ENCODE measurements around the gene AP2A2.

AP2A2 gene

DNA sequence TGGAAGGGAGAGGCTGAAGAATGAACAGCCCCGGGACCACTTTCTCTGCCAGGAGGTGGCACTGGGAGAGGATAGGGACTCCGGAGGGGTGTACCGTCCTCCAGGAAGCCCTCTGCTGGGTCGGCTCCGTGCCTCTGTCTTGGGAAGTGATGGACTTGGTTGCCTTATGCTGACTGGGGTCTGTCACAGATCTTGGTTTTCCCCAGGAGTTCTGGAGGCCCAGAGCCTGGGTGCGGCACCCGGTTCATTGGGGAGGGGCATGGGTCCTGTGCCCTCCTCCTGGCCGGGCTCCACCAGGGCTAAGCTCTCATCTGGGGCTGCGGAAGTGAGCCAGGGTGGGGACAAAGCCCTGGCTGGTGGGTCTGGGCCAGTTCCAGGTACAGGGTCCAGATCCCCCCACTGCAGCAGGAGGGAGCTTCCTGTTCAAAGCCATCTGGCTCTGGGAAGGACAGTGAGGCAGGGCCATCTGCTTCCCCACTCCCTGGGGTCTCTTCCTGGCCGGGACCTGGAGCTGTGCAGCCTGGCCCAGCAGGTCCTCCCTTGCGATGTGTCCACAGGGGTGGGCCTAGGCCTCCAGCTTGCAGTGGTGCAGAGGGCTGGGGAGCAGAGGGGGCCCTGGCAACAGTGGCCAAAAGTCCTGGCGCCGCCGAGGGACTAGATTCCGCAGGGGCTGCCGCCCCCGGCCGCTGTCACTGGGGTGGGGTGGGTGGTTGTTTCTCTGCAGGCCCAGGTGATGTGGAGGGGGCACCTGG, 1.1 kb upstream of the AP2A2 start:
- no peak for DNase-seq (ENCODE audit: low read depth)

GRCh38 chr11:925158-925495, 543 bp upstream of the AP2A2 start:
- DNase-seq (ENCODE audit: low read depth), result no peak

GRCh38 chr11:926341-926916, 759 bp downstream of the AP2A2 start:
- DNase-seq (ENCODE audit: low read depth), result no peak

GRCh38 chr11:927871-928270, 2.2 kb downstream of the AP2A2 start:
- DNase-seq (ENCODE audit: low read depth), result no peak

DNA sequence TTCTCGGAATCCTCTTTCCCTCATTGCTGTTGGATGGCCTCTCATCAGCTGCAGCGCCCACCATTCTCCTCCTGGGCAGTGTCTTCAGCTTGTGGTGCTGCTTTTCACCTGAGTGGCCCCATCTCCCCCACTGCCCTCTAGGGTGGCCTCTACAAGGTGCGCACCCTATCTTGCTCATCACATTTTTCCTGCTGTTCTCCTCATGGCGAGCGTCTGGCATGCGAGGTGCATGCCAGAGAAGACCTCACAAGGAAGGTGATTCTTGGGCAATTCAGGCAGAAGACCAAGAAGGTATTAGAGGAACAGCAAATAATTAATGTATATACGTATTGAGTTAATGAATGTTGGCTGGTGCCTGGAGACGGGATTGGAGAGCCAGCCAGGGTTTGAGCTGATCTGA, 3.1 kb downstream of the AP2A2 start:
- no peak for DNase-seq (ENCODE audit: low read depth)

- DNase-seq (ENCODE audit: low read depth), result no peak
Observed at GRCh38 chr11:929405-929804, 3.7 kb downstream of the AP2A2 start.

GRCh38 chr11:931385-931784, 5.7 kb downstream of the AP2A2 start:
- no peak for DNase-seq (ENCODE audit: low read depth)

- no peak for DNase-seq (ENCODE audit: low read depth)
Observed at GRCh38 chr11:932435-932834, 6.8 kb downstream of the AP2A2 start.

DNA sequence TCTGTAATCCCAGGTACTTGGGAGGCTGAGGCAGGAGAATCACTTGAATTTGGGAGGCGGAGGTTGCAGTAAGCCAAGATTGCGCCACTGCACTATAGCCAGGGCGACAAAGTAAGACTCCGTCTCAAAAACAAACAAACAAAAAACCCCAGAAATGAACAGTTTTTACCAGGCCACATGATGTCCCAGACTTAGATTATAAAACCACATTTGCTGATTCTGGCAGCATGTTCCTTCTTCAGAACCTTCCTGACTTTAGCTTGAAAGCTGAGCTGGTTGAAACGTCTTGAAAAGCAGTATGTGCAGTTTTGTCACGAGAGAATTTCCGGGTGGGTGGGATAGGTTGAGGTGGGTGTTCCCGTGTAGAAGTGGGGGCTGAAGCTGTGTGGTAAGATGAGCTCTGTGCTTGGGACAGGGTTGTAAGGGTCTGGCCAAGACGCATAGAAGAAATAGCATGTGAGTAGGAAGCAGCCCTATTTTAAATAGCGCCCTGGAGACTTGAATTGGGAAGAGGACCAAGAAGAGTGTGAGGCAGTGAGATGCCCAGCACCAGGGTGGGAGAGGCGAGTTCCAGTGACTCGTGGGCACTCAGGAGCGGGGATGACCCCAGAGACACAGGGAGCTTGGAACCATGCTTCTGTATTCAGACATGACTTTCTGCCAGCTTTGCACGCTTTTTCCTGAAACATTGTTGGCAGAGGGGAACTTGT, 7.6 kb downstream of the AP2A2 start:
- DNase-seq (ENCODE audit: low read depth), result no peak

DNA sequence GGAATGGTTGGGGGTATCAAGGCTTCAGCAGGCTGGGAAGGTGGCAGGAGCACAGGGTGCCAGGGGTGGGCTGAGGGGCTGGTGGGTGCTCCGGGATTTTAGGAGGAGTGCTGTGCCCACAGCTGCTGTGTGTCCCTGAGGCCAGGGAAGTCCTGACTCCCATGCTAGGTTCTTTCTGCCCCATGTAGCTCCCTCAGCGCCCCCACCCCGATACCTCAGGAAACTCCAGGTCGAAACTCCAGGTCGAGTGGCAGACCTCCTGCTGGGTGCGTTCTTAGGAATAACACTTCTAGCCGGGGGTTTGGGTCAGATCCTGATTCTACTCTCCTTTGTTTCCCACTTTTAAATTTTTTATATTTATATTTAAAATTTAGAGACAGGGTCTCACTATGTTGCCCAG, 8.3 kb downstream of the AP2A2 start:
- DNase-seq (ENCODE audit: low read depth), result no peak

DNA sequence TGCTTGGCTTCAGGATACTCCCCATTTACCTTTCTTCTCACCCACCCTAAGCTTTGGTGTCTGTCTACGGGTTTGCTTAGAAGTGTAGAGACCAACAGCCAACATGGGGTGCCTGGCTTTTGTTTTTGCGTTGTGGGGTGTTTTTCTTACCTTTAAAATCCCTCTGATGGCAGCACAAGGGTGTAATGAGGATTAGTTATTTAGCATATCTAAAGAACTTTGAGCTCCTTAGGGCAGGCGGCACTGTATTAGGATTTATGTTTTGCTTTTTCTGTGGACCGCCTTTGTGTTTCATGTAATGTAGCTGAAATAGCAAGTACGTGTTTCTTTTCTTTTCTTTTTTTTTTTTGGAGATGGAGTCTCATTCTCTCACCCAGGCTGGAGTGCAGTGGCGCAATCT, 8.9 kb downstream of the AP2A2 start:
- no peak for DNase-seq (ENCODE audit: low read depth)

GRCh38 chr11:936199-936598, 10.5 kb downstream of the AP2A2 start:
- DNase-seq (ENCODE audit: low read depth), result no peak

DNA sequence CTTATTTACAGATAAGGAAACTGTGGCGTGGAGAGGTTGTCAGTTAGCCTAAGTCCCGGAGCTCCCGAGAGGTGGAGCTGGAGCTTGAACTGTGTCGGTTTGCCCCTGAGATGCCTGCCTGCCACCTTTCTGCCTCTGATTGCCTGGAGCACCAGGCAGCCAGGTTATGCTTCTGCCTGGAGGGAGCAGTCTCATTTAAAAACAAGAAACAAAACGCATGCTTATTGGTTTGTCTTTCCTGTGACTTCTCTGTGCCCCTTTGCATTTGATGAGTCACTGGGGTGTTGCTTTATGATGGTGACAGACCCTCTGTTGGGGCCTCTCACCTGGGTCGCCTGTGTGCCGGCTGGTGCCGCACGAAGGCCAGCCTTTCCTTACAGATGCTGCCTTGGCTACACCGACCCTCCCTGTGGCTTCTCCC, 12.2 kb downstream of the AP2A2 start:
- DNase-seq (ENCODE audit: low read depth), result no peak

- DNase-seq (ENCODE audit: low read depth), result no peak
Observed at GRCh38 chr11:940496-941135, 14.9 kb downstream of the AP2A2 start.

GRCh38 chr11:942823-943222, 17.2 kb downstream of the AP2A2 start:
- no peak for DNase-seq (ENCODE audit: low read depth)

GRCh38 chr11:944711-945470, 19.2 kb downstream of the AP2A2 start:
- DNase-seq (ENCODE audit: low read depth), result no peak

DNA sequence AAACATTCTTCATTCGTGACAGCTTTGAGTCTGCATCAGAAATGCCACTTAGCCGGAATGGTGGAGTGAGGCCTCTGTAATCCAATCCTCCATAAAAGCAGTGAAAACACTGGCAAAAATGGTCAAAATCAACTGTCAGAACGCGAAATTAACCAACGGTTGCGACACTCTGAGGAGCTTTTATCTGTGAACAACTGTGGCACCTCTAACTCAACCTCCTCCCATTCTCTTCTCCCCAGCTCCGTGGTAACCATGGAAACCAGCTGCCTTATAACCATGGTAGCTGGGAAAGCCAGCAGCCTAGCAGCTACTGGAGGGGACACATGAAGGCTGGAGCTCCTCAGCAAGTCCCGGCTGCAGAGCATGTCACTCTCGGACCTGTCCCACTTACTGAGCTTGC, 20.3 kb downstream of the AP2A2 start:
- no peak for DNase-seq (ENCODE audit: low read depth)

GRCh38 chr11:947744-948143, 22.1 kb downstream of the AP2A2 start:
- DNase-seq (ENCODE audit: low read depth), result no peak

DNA sequence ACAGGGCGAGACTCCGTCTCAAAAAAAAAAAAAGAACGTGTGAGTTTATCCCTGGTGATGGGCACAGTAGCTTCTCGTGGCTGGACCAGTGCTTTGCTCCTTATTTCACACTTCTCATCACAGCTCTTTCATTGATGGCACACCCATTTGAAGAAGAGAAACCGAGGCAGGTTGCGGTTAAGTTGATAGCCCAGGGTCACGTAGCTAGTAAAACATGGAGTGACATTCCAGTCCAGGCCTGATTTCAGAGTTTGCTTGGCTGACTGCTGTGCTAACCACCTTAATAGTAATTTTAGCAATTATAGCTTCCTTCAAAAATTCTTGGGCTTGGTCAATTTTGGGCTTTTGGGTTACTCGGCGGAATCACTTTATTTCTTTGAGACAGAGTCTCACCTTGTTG, 25.8 kb downstream of the AP2A2 start:
- no peak for DNase-seq (ENCODE audit: low read depth)

GRCh38 chr11:952406-953385, 27.0 kb downstream of the AP2A2 start:
- DNase-seq (ENCODE audit: low read depth), result no peak

- DNase-seq (ENCODE audit: low read depth), result no peak
Observed at GRCh38 chr11:953512-953911, 27.8 kb downstream of the AP2A2 start.
